ENCODE data around the gene ATG16L2. TPM values are rescaled to one million over a fixed set of nuclear protein-coding genes. Genes with fewer than 3 reads are reported as not detected.

ATG16L2 gene
- polyA plus RNA-seq, 1 donor from 2014 or later: 9.4 TPM

DNA sequence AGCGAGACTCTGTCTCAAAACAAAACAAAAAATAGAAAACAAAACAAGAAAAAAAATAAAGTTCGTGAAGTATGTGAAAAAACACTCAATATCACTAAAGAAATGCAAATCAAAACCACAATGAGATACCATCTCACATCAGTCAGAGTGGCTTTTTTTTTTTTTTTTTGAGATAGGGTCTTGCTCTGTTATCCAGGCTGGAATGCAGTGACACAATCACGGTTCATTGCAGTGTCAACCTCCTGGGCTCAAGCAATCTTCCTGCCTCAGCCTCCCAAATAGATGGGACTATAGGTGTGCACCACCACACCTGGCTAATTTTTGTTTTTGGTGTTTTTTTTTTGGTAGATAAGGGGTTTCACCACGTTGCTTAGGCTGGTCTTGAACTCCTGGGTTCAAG is 37.5 kb downstream of the ATG16L2 start:
- no peaks in the 10 kb centered on the region for H3K9me2 ChIP-seq (ENCODE audit: insufficient read depth, low read length)
- no peak overlapping the region for H3K4me2 ChIP-seq (ENCODE audit: low read length)
- no peaks in the 10 kb centered on the region for H3K27me3 ChIP-seq (ENCODE audit: insufficient read depth, low read depth, low read length)
- H3K27ac ChIP-seq (ENCODE audit: low read length): no peak overlapping the region
- no peaks in the 10 kb centered on the region for H3F3A ChIP-seq (ENCODE audit: insufficient read depth, low read length, poor library complexity, severe bottlenecking)
- no peak overlapping the region for H3K9ac ChIP-seq (ENCODE audit: low read length)
- H4K20me1 ChIP-seq (ENCODE audit: insufficient read depth): no peaks in the 10 kb centered on the region
- no peak overlapping the region for H3K4me3 ChIP-seq (ENCODE audit: low read length)
- no peak overlapping the region for H2AFZ ChIP-seq (ENCODE audit: low read depth, low read length)
- no peaks in the 10 kb centered on the region for H3K9me3 ChIP-seq (ENCODE audit: low read length)
- H3K36me3 ChIP-seq (ENCODE audit: insufficient read depth, low read length): no peaks in the 10 kb centered on the region
- no peaks in the 10 kb centered on the region for H3K79me2 ChIP-seq (replicated peaks; ENCODE audit: insufficient read depth, low read length)
- TF ChIP-seq, protein P1, sequence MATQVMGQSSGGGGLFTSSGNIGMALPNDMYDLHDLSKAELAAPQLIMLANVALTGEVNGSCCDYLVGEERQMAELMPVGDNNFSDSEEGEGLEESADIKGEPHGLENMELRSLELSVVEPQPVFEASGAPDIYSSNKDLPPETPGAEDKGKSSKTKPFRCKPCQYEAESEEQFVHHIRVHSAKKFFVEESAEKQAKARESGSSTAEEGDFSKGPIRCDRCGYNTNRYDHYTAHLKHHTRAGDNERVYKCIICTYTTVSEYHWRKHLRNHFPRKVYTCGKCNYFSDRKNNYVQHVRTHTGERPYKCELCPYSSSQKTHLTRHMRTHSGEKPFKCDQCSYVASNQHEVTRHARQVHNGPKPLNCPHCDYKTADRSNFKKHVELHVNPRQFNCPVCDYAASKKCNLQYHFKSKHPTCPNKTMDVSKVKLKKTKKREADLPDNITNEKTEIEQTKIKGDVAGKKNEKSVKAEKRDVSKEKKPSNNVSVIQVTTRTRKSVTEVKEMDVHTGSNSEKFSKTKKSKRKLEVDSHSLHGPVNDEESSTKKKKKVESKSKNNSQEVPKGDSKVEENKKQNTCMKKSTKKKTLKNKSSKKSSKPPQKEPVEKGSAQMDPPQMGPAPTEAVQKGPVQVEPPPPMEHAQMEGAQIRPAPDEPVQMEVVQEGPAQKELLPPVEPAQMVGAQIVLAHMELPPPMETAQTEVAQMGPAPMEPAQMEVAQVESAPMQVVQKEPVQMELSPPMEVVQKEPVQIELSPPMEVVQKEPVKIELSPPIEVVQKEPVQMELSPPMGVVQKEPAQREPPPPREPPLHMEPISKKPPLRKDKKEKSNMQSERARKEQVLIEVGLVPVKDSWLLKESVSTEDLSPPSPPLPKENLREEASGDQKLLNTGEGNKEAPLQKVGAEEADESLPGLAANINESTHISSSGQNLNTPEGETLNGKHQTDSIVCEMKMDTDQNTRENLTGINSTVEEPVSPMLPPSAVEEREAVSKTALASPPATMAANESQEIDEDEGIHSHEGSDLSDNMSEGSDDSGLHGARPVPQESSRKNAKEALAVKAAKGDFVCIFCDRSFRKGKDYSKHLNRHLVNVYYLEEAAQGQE (IDR thresholded peaks at IDR 0.05; ENCODE audit: borderline replicate concordance): no peak
- TF ChIP-seq EZH2 (IDR thresholded peaks at IDR 0.05; ENCODE audit: borderline replicate concordance, insufficient read depth, low read length, poor library complexity, severe bottlenecking) (no peak), TAF1 (IDR thresholded peaks at IDR 0.05; ENCODE audit: low read depth) (no peak), SMC3 (conservative IDR thresholded peaks at IDR 0.05; ENCODE audit: poor library complexity) (no peak), EP300 (conservative IDR thresholded peaks at IDR 0.05; ENCODE audit: poor library complexity, severe bottlenecking) (no peak), POLR2AphosphoS5 (IDR thresholded peaks at IDR 0.05) (no peak), MXI1 (conservative IDR thresholded peaks at IDR 0.05; ENCODE audit: poor library complexity, severe bottlenecking) (no peak), RAD21 (conservative IDR thresholded peaks at IDR 0.05) (no peak)
- TF ChIP-seq, protein P2, sequence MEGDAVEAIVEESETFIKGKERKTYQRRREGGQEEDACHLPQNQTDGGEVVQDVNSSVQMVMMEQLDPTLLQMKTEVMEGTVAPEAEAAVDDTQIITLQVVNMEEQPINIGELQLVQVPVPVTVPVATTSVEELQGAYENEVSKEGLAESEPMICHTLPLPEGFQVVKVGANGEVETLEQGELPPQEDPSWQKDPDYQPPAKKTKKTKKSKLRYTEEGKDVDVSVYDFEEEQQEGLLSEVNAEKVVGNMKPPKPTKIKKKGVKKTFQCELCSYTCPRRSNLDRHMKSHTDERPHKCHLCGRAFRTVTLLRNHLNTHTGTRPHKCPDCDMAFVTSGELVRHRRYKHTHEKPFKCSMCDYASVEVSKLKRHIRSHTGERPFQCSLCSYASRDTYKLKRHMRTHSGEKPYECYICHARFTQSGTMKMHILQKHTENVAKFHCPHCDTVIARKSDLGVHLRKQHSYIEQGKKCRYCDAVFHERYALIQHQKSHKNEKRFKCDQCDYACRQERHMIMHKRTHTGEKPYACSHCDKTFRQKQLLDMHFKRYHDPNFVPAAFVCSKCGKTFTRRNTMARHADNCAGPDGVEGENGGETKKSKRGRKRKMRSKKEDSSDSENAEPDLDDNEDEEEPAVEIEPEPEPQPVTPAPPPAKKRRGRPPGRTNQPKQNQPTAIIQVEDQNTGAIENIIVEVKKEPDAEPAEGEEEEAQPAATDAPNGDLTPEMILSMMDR (IDR thresholded peaks at IDR 0.05; ENCODE audit: poor library complexity, severe bottlenecking): no peak

DNA sequence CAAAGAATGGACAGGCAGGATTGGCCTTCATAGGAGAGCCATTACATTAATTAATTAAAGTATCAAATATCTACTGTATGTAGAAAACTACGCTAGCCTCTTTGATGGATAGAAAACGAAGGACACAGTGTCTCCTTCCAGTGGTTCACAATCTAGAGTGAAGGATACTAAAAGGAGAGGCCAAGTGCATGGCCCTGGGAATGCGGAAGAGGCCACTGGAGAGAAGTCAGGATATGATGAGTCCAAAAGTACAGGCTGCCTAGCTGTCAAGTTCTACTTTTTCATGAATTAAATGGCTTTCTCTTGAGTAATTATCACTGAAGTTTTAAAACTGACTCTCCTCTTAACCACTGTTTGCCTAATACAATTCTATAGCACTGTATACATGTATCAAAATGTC is 41.9 kb downstream of the ATG16L2 start:
- Histone ChIP-seq H3K27me3 (ENCODE audit: insufficient read depth, low read depth, low read length) (no peaks in the 10 kb centered on the region), H3K9me3 (ENCODE audit: low read length) (no peaks in the 10 kb centered on the region), H3K4me2 (ENCODE audit: low read length) (no peak overlapping the region), H3K9me2 (ENCODE audit: insufficient read depth, low read length) (no peaks in the 10 kb centered on the region), H3K79me2 (replicated peaks; ENCODE audit: insufficient read depth, low read length) (no peaks in the 10 kb centered on the region), H3K4me3 (ENCODE audit: low read length) (no peak overlapping the region), H3K9ac (ENCODE audit: low read length) (no peak overlapping the region), H4K20me1 (ENCODE audit: insufficient read depth) (no peaks in the 10 kb centered on the region), H2AFZ (ENCODE audit: low read depth, low read length) (no peak overlapping the region), H3K27ac (ENCODE audit: low read length) (no peak overlapping the region), H3F3A (ENCODE audit: insufficient read depth, low read length, poor library complexity, severe bottlenecking) (no peaks in the 10 kb centered on the region), H3K36me3 (ENCODE audit: insufficient read depth, low read length) (no peaks in the 10 kb centered on the region)
- TF ChIP-seq, protein P1 (IDR thresholded peaks at IDR 0.05; ENCODE audit: borderline replicate concordance): no peak
- TF ChIP-seq RAD21 (conservative IDR thresholded peaks at IDR 0.05): no peak
- no peak for TF ChIP-seq MXI1 (conservative IDR thresholded peaks at IDR 0.05; ENCODE audit: poor library complexity, severe bottlenecking)
